HG03460 (cell line): ENCODE measurements around the gene ASIC3.
A peak's percentile ranks its signal among the peaks of the same experiment; 100 is the strongest.

Source experiments
- ATAC-seq: cut with Tn5 transposase; IDR thresholded peaks from one replicate; pipeline ENCODE4 v1.9.1; 2021; ENCODE audit not compliant: unreplicated experiment

Gene ASIC3

GRCh38 chr7:151056666-151057505, 8.6 kb downstream of the ASIC3 start:
- ATAC-seq, result no peak

GRCh38 chr7:151057506-151057988, 9.2 kb downstream of the ASIC3 start, which contains the start of gene CDK5:
Gene CDK5 (minus strand): TSS chr7:151057897. CDS start chr7:151057848, 49 bp downstream.
- ATAC-seq, result peak; percentile 1

GRCh38 chr7:151057989-151058780, 9.9 kb downstream of the ASIC3 start:
- peak; percentile 88 for ATAC-seq

- ATAC-seq, result no peak
Measured at GRCh38 chr7:151058781-151059366, 10.5 kb downstream of the ASIC3 start.

GRCh38 chr7:151059367-151060112, 11.2 kb downstream of the ASIC3 start, which contains the start of gene SLC4A2:
Gene SLC4A2 (plus strand): TSS chr7:151059589. CDS start chr7:151061988, 2,399 bp downstream.
- peak; percentile 28 for ATAC-seq

GRCh38 chr7:151060113-151060415, 11.7 kb downstream of the ASIC3 start:
- ATAC-seq, result no peak

- ATAC-seq, result no peak
Measured at GRCh38 chr7:151060416-151061212, 12.3 kb downstream of the ASIC3 start.

GRCh38 chr7:151061213-151062110, 13.1 kb downstream of the ASIC3 start:
- no peak for ATAC-seq

- ATAC-seq, result no peak
Measured at GRCh38 chr7:151062111-151062398, 13.7 kb downstream of the ASIC3 start.

- ATAC-seq, result no peak
Measured at GRCh38 chr7:151062399-151063211, 14.3 kb downstream of the ASIC3 start.

- ATAC-seq, result no peak
Measured at GRCh38 chr7:151063212-151063561, 14.9 kb downstream of the ASIC3 start.

- ATAC-seq, result no peak
Measured at GRCh38 chr7:151064454-151064853, 16.1 kb downstream of the ASIC3 start.

GRCh38 chr7:151064993-151065392, 16.7 kb downstream of the ASIC3 start:
- no peak for ATAC-seq

- no peak for ATAC-seq
Measured at GRCh38 chr7:151065516-151065915, 17.2 kb downstream of the ASIC3 start.

GRCh38 chr7:151066273-151066974, 18.1 kb downstream of the ASIC3 start:
- ATAC-seq, result no peak

GRCh38 chr7:151068069-151068773, 19.9 kb downstream of the ASIC3 start:
- no peak for ATAC-seq
